ENCODE data around the gene KASH5.
A peak's percentile ranks its signal among the peaks of the same experiment; 100 is the strongest.

KASH5 gene

GRCh38 chr19:49408816-49409440 lies 20.9 kb downstream of the KASH5 start:
- DNase-seq (ENCODE audit: low spot score in 2 of 2): no peak
- Mint-ChIP-seq H3K27ac (ENCODE audit: low read depth) (peak overlapping the region; percentile 52), H3K4me3 (peak overlapping the region; percentile 35), H3K9me3 (no peaks in the 10 kb centered on the region), H3K27me3 (no peaks in the 10 kb centered on the region), H3K36me3 (ENCODE audit: insufficient read depth) (peaks cover 2% of the 10 kb centered on the region), H3K4me1 (peaks cover 36% of the 10 kb centered on the region)
- ATAC-seq (replicated peaks; ENCODE audit: extremely low read depth, poor library complexity, severe bottlenecking): no peak

DNA sequence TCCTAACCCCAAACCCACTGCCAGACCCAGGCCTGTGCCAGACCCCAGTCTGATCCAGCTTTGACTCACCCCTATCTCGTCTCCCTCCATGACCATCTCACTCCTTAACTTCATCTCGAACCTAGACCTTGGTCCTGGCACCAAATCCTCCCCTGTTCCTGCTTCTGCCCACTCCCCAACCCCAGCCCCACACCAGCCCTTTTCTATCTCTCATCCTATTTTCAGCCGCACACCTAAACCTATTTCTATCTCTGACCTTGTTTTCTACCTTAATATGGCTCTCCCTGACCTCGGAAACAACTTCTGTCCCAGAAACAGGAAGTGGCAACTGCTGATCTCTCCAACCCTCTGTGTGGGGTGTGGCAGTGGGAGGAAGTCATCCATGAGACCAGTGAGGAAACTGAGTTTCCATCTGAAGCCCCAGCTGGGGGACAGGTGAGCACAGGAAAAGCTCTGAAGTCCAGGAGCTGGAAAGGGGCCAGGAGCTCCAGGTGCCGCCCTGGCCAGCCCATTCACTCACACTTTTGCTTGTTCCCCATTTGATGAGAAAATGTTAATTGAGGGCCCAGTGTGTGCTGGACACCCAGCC lies 21.5 kb downstream of the KASH5 start:
- DNase-seq (ENCODE audit: low spot score in 2 of 2) (no peak), ATAC-seq (replicated peaks; ENCODE audit: extremely low read depth, poor library complexity, severe bottlenecking) (peak; percentile 52)
- peaks cover 36% of the 10 kb centered on the region for H3K4me1 Mint-ChIP-seq
- no peaks in the 10 kb centered on the region for H3K27me3 Mint-ChIP-seq
- H3K36me3 Mint-ChIP-seq (ENCODE audit: insufficient read depth): peaks cover 2% of the 10 kb centered on the region
- peak overlapping the region; percentile 35 for H3K4me3 Mint-ChIP-seq
- H3K27ac Mint-ChIP-seq (ENCODE audit: low read depth): peak overlapping the region; percentile 52
- no peaks in the 10 kb centered on the region for H3K9me3 Mint-ChIP-seq

GRCh38 chr19:49411681-49412326 lies 23.8 kb downstream of the KASH5 start:
- Mint-ChIP-seq H3K4me3 (no peak overlapping the region), H3K4me1 (peaks cover 36% of the 10 kb centered on the region), H3K36me3 (ENCODE audit: insufficient read depth) (peaks cover 2% of the 10 kb centered on the region), H3K9me3 (no peaks in the 10 kb centered on the region), H3K27ac (ENCODE audit: low read depth) (peak overlapping the region; percentile 68), H3K27me3 (peaks cover 16% of the 10 kb centered on the region)
- ATAC-seq (replicated peaks; ENCODE audit: extremely low read depth, poor library complexity, severe bottlenecking) (no peak), DNase-seq (ENCODE audit: low spot score in 2 of 2) (no peak)

DNA sequence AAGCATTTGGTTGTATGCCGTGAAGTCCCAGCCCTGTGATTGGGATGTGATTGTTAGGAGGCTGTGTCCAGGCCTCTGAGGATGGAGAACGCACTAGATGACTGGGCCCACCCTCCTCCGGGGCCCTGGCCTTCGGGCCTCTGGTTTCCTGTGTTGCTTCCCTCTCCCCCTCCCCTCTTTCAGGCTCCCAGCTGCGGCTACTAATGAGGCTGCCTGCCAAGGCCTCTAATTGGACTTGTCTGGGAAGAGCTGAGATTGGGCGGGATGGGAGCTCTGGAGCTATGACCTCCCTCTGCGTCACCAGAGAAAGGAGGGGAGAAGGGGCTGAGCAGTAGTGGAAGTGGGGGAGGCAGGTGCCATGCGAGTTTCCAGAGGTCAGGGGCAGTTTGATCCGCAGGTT lies 25.3 kb downstream of the KASH5 start:
- H3K27ac Mint-ChIP-seq (ENCODE audit: low read depth): no peak overlapping the region
- DNase-seq (ENCODE audit: low spot score in 2 of 2) (no peak), ATAC-seq (replicated peaks; ENCODE audit: extremely low read depth, poor library complexity, severe bottlenecking) (no peak)
- H3K27me3 Mint-ChIP-seq: peaks cover 31% of the 10 kb centered on the region
- H3K9me3 Mint-ChIP-seq: no peaks in the 10 kb centered on the region
- peaks cover 26% of the 10 kb centered on the region for H3K4me1 Mint-ChIP-seq
- no peak overlapping the region for H3K4me3 Mint-ChIP-seq
- H3K36me3 Mint-ChIP-seq (ENCODE audit: insufficient read depth): no peaks in the 10 kb centered on the region

DNA sequence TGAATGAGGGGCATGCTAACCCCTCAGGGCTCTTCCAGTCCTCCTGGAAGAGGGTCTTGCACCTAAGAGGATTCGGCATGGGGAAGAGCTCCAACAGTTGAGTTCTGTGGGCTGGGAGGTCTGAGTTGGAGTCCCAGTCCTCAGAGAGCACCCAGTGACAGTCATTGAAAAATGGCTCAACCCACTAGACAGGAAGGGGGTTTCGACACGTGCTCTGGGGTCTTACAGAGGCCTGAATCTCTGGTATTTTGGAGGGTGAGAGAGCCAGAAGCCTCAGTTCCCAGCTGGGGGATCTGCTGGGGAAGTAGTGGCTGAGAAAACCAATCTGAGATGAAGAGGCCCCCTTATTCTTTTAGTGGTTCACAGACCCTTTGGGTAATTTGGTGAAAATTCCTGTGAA lies 26.2 kb downstream of the KASH5 start:
- DNase-seq (ENCODE audit: low spot score in 2 of 2) (no peak), ATAC-seq (replicated peaks; ENCODE audit: extremely low read depth, poor library complexity, severe bottlenecking) (no peak)
- Mint-ChIP-seq H3K9me3 (no peaks in the 10 kb centered on the region), H3K36me3 (ENCODE audit: insufficient read depth) (no peaks in the 10 kb centered on the region), H3K4me1 (peaks cover 17% of the 10 kb centered on the region), H3K4me3 (no peak overlapping the region), H3K27me3 (peaks cover 40% of the 10 kb centered on the region), H3K27ac (ENCODE audit: low read depth) (no peak overlapping the region)

DNA sequence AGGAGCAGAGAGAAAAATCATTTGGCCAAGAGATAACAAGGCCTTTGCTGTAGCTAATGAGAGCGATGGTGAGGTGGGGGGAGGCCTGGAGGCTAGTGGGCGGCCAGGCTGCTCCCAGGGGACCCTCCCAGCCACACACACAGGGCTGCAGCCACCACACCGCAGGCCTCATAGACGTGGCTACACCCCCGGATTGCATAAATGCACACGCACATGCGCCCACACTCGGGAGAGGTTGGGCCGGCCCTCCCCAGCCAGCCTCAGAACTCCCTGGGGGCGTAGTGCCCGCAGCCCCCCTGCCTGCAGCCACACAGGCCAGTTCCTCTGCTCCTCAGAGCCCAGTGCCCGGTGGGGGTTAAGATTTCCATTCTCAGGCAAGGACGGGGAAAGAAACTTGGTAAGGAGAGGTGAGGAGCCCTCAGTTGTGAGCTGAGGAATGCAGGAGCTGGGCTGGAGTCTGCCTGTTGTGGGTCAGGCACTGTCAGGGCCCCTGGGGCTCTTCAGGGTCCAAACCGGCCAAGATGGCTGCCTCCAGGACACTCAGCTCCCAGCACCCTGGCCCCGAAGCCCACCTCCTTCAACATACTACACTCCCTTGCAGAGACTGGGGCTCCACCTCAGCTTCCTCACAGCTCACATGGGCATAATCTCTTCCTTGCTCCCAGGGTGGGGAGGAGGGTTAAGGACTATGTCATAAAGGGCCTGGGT lies 27.2 kb downstream of the KASH5 start:
- ATAC-seq (replicated peaks; ENCODE audit: extremely low read depth, poor library complexity, severe bottlenecking): no peak
- H3K4me3 Mint-ChIP-seq: no peak overlapping the region
- H3K27ac Mint-ChIP-seq (ENCODE audit: low read depth): no peak overlapping the region

GRCh38 chr19:49415810-49416200 lies 27.8 kb downstream of the KASH5 start:
- Mint-ChIP-seq H3K36me3 (ENCODE audit: insufficient read depth) (no peaks in the 10 kb centered on the region), H3K27ac (ENCODE audit: low read depth) (no peak overlapping the region)

More for the DNA sequence above, 27.2 kb downstream of the KASH5 start:
- peaks cover 50% of the 10 kb centered on the region for H3K27me3 Mint-ChIP-seq
- no peaks in the 10 kb centered on the region for H3K36me3 Mint-ChIP-seq (ENCODE audit: insufficient read depth)
- H3K4me1 Mint-ChIP-seq: peaks cover 8% of the 10 kb centered on the region
- DNase-seq (ENCODE audit: low spot score in 2 of 2): no peak
- no peaks in the 10 kb centered on the region for H3K9me3 Mint-ChIP-seq

DNA sequence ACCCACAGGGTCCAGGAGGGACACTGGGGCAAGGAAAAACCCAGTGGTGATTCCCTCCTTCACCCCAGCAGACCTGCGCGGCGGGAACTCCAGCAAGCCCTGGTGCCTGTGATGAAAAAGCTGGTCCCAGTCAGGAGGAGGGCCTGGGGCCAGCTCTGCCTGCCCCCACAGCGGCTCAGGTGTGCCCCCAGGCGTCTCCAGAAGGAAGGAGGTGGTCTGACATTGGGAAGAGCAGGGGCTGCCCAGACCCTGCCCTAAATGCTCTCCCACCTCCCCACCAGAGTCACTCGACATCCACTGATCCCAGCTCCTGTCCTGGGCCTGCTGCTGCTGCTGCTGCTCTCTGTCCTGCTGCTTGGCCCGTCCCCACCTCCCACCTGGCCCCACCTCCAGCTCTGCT lies 29.0 kb downstream of the KASH5 start:
- DNase-seq (ENCODE audit: low spot score in 2 of 2): no peak

More at GRCh38 chr19:49415810-49416200, 27.8 kb downstream of the KASH5 start:
- ATAC-seq (replicated peaks; ENCODE audit: extremely low read depth, poor library complexity, severe bottlenecking): no peak
- peaks cover 8% of the 10 kb centered on the region for H3K4me1 Mint-ChIP-seq
- H3K27me3 Mint-ChIP-seq: peaks cover 56% of the 10 kb centered on the region
- no peaks in the 10 kb centered on the region for H3K9me3 Mint-ChIP-seq
- H3K4me3 Mint-ChIP-seq: no peak overlapping the region
- no peak for DNase-seq (ENCODE audit: low spot score in 2 of 2)

GRCh38 chr19:49418511-49418910 lies 30.5 kb downstream of the KASH5 start:
- H3K9me3 Mint-ChIP-seq: no peaks in the 10 kb centered on the region
- ATAC-seq (replicated peaks; ENCODE audit: extremely low read depth, poor library complexity, severe bottlenecking) (no peak), DNase-seq (ENCODE audit: low spot score in 2 of 2) (no peak)
- no peak overlapping the region for H3K27ac Mint-ChIP-seq (ENCODE audit: low read depth)
- peaks cover 83% of the 10 kb centered on the region for H3K27me3 Mint-ChIP-seq
- H3K4me3 Mint-ChIP-seq: no peak overlapping the region
- peaks cover 21% of the 10 kb centered on the region for H3K4me1 Mint-ChIP-seq
- H3K36me3 Mint-ChIP-seq (ENCODE audit: insufficient read depth): no peaks in the 10 kb centered on the region

More for the DNA sequence above, 29.0 kb downstream of the KASH5 start:
- H3K36me3 Mint-ChIP-seq (ENCODE audit: insufficient read depth): no peaks in the 10 kb centered on the region
- H3K27ac Mint-ChIP-seq (ENCODE audit: low read depth): no peak overlapping the region
- no peak overlapping the region for H3K4me3 Mint-ChIP-seq
- peaks cover 68% of the 10 kb centered on the region for H3K27me3 Mint-ChIP-seq
- no peak for ATAC-seq (replicated peaks; ENCODE audit: extremely low read depth, poor library complexity, severe bottlenecking)
- H3K9me3 Mint-ChIP-seq: no peaks in the 10 kb centered on the region
- peaks cover 10% of the 10 kb centered on the region for H3K4me1 Mint-ChIP-seq

GRCh38 chr19:49419173-49419572 lies 31.1 kb downstream of the KASH5 start:
- H3K27ac Mint-ChIP-seq (ENCODE audit: low read depth): no peak overlapping the region
- H3K36me3 Mint-ChIP-seq (ENCODE audit: insufficient read depth): peaks cover 2% of the 10 kb centered on the region
- peaks cover 28% of the 10 kb centered on the region for H3K4me1 Mint-ChIP-seq
- H3K27me3 Mint-ChIP-seq: peaks cover 89% of the 10 kb centered on the region
- no peaks in the 10 kb centered on the region for H3K9me3 Mint-ChIP-seq
- DNase-seq (ENCODE audit: low spot score in 2 of 2) (no peak), ATAC-seq (replicated peaks; ENCODE audit: extremely low read depth, poor library complexity, severe bottlenecking) (no peak)
- H3K4me3 Mint-ChIP-seq: no peak overlapping the region

- Mint-ChIP-seq H3K9me3 (no peaks in the 10 kb centered on the region), H3K4me3 (no peak overlapping the region), H3K27ac (ENCODE audit: low read depth) (no peak overlapping the region), H3K4me1 (peaks cover 28% of the 10 kb centered on the region), H3K36me3 (ENCODE audit: insufficient read depth) (peaks cover 2% of the 10 kb centered on the region), H3K27me3 (peaks cover 100% of the 10 kb centered on the region)
- no peak for ATAC-seq (replicated peaks; ENCODE audit: extremely low read depth, poor library complexity, severe bottlenecking)
- no peak for DNase-seq (ENCODE audit: low spot score in 2 of 2)
These were observed 32.2 kb downstream of the KASH5 start for GRCh38 chr19:49420227-49420626.

DNA sequence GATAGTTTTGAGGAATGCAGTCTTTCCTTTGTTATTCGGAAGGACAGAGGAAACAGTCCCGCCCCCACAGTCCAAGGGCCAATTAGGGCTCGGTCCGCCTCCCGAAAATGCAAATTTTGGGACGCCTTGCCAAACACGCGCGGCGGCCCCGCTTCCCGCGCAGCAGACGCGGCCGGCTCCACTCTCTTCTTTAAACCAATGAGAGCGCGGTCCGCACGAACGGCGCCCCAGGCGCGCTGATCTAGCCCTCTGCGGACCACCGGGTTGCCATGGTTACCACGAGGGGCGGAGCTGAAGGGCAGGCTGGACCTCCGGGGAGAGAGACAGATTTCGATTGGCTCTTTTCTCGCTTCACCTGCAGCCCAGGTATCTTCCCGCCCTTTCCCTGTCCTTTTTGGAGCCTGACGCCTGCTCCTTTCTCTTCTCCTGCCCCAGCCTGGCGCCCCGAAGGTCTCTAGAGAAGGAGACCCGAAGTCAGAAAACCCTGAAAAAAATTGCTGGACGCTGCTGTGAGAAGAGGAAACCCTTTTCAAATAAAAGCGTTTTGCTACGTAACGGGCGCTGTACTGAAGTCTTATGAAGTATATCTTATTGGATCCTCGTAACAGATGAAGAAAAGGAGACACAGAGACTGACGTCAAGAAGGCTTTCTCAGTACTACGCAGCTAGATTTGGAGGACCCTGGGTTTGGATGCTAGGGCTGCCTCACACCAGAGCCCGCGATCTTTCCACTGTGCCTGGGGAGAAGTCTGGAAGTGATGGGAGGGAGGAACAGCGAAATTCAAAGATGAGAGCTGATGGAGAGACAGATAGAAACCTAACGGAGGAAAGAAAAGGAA lies 33.2 kb downstream of the KASH5 start:
- Mint-ChIP-seq H3K27ac (ENCODE audit: low read depth) (peak overlapping the region; percentile 20), H3K4me1 (peaks cover 39% of the 10 kb centered on the region), H3K9me3 (no peaks in the 10 kb centered on the region), H3K36me3 (ENCODE audit: insufficient read depth) (peaks cover 2% of the 10 kb centered on the region), H3K27me3 (peaks cover 100% of the 10 kb centered on the region), H3K4me3 (peak overlapping the region; percentile 54)
- ATAC-seq (replicated peaks; ENCODE audit: extremely low read depth, poor library complexity, severe bottlenecking) (no peak), DNase-seq (ENCODE audit: low spot score in 2 of 2) (no peak)
